Measurements from ENCODE around the gene GPATCH2. TPM values are rescaled to one million over a fixed set of nuclear protein-coding genes. Genes with fewer than 3 reads are reported as not detected.

GPATCH2 gene
- total RNA-seq, result 29.7 and 30.7 TPM in 2 replicates

DNA sequence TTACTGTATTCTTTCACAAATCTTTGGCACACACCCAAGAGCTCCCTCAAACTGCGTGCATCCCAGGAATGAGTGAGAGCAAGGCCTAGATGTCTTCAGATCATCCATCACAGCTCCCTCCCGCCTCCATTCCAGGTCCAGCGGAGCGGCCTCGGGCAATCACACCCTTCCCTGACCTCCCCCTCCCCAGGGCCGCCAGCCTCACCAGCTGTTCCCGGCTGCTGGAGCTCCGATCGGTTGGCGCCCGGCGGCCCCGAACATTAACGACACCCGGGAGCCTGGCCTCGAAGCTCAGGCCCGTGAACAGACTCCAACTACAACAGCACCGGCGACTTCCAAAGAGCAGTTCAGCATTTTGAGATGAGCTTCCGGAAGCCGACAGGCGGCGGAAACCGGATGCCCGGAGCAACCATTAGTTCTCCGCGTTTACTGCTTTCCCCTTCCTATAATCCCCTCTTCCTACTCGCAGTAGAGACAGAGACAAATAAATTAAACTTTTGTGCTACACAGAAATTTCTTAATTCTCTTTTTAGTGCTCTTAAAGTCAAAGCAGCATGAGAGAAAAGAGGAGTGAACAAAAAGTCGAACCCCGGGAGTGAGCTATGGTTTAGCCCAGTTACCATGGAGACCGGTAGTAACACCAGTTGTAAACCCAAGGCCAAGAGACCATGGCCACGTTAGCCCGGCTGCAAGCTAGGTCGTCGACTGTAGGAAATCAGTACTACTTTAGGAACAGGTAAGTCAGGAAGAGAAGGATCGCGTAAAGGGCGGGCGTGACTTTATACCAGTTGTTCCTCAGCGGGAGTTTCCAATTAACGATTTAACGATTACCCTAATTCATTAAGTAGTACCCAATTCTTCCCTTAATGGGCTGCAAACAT, at the start of gene GPATCH2, which contains the start of gene SPATA17:
GPATCH2 (minus strand) TSS at position 380 of the 881 bp plus-strand sequence; CDS start at position 261, 119 bp downstream.
SPATA17 (plus strand) TSS at position 634 of the 881 bp plus-strand sequence; CDS start at position 669, 35 bp downstream.

Other genes starting within 250 kb of the GPATCH2 start
- 0.34 and 1.9 TPM in 2 replicates for gene SPATA17, start 254 bp upstream of the GPATCH2 start, total RNA-seq

Measured in nasal cavity respiratory epithelium epithelial cell of viscerocranial mucosa (primary cell).